HepG2 (cell line): ENCODE results near the gene SLC25A44. TPM values are rescaled to one million over a fixed set of nuclear protein-coding genes. Genes with fewer than 3 reads are reported as not detected.
A peak's percentile ranks its signal among the peaks of the same experiment; 100 is the strongest.

Experiments used
- ATAC-seq: fragments of 200-7000 bp; cut with Tn5 transposase; 3 replicates; pipeline ENCODE4 v1.9.1; 2020; ENCODE audit warnings: mild to moderate bottlenecking, moderate library complexity
- BruUV-seq: library from RNA; stranded (reverse); fragments of 400-500 nt; replicated peaks from 2 replicates; lab custom pipeline; 2021; lab: Mats Ljungman, UMichigan
- CTCF ChIA-PET: fragments of 300-600 bp; formaldehyde crosslinking; extraction: SDS; loops from one replicate; lab custom pipeline; 2021; ENCODE audit warnings: low total read pairs, inconsistent platforms, low intra/inter-chr PET ratio; lab: Yijun Ruan, JAX
- POLR2A ChIA-PET: fragments of 350-600 bp; sonication (Branson Sonifier 250); formaldehyde crosslinking; loops from one replicate; lab custom pipeline; 2020; ENCODE audit warnings: antibody characterized with exemption, inconsistent platforms; lab: Yijun Ruan, JAX
- DNase-seq: peaks from one replicate; pipeline ENCODE4 v3.0.0-alpha.2; 2015; ENCODE audit warnings: low spot score
- FAIRE-seq: peaks from 3 replicates; lab custom pipeline; 2011; peaks lifted over from hg19 to GRCh38; lab: Jason Lieb, UNC
- H2AFZ ChIP-seq: one replicate; pipeline ENCODE4 v1.6.1; 2011; ENCODE audit warnings: low read length, inconsistent platforms
- H3K27ac ChIP-seq: fragments of 300-600 bp; 3 replicates; pipeline ENCODE4 v1.8.0; 2011; ENCODE audit warnings: mixed run types, mild to moderate bottlenecking, mixed read lengths, low read length, inconsistent platforms; ENCODE audit not compliant: insufficient read depth; ENCODE audit errors: extremely low read length
- H3K27me3 ChIP-seq, 2 experiments: fragments of 200-600 bp in 1 of 2; 2 replicates in 1 of 2; 3 replicates in 1 of 2; pipeline versions ENCODE4 v1.6.0 to v1.8.0; 2011; ENCODE audit warnings: low read length in 2 of 2, mild to moderate bottlenecking in 2 of 2, moderate library complexity in 2 of 2, inconsistent platforms in 1 of 2; ENCODE audit not compliant: insufficient read depth in 2 of 2, control insufficient read depth in 1 of 2
- H3K36me3 ChIP-seq, 2 experiments: fragments of 200-600 bp in 1 of 2; replicated peaks in 1 of 2; 2 replicates in 1 of 2; 3 replicates in 1 of 2; pipeline versions ENCODE4 v1.5.1 to v1.8.0; 2011; ENCODE audit warnings: low read length in 2 of 2, inconsistent platforms in 1 of 2; ENCODE audit not compliant: insufficient read depth in 2 of 2, control insufficient read depth in 1 of 2
- H3K4me1 ChIP-seq: 2 replicates; pipeline ENCODE4 v1.5.1; 2012; ENCODE audit warnings: low read length, inconsistent platforms; ENCODE audit not compliant: insufficient read depth
- H3K4me2 ChIP-seq: 2 replicates; pipeline ENCODE4 v1.6.0; 2011; ENCODE audit warnings: low read depth, low read length, inconsistent platforms
- H3K4me3 ChIP-seq, 3 experiments: fragments of 200-600 bp in 1 of 3; sonication (generic), shearing (Covaris generic) in 1 of 3; replicated peaks in 1 of 3; 2 replicates each; pipeline ENCODE4 v1.5.1; 2011 to 2016; ENCODE audit warnings: low read length in 3 of 3, inconsistent platforms in 2 of 3, low read depth in 2 of 3, mild to moderate bottlenecking in 2 of 3, control low read depth in 1 of 3, mixed read lengths in 1 of 3; ENCODE audit not compliant: insufficient read depth in 1 of 3
- H3K79me2 ChIP-seq: one replicate; pipeline ENCODE4 v1.6.1; 2011; ENCODE audit warnings: low read length, inconsistent platforms; ENCODE audit not compliant: insufficient read depth
- H3K9ac ChIP-seq: 2 replicates; pipeline ENCODE4 v1.6.0; 2011; ENCODE audit warnings: mild to moderate bottlenecking, low read depth, low read length, inconsistent platforms; ENCODE audit not compliant: insufficient read depth
- H3K9me3 ChIP-seq: 2 replicates; pipeline ENCODE4 v1.5.1; 2012; ENCODE audit warnings: mild to moderate bottlenecking, low read length
- H4K20me1 ChIP-seq: 2 replicates; pipeline ENCODE4 v1.6.0; 2011; ENCODE audit warnings: inconsistent platforms, mild to moderate bottlenecking, low read length, moderate library complexity; ENCODE audit not compliant: insufficient read depth
- ARHGAP35 ChIP-seq: sonication (generic); formaldehyde crosslinking; IDR thresholded peaks from 2 replicates; pipeline ENCODE4 v1.9.0; 2022; ENCODE audit warnings: mild to moderate bottlenecking, inconsistent platforms, moderate library complexity, missing genetic modification reagents, borderline replicate concordance
- CHCHD3 ChIP-seq: sonication (generic); formaldehyde crosslinking; IDR thresholded peaks from 2 replicates; pipeline ENCODE4 v1.8.0; 2022; ENCODE audit warnings: mild to moderate bottlenecking, missing genetic modification reagents, moderate library complexity
- KDM4B ChIP-seq: sonication (generic); formaldehyde crosslinking; IDR thresholded peaks from 2 replicates; pipeline ENCODE4 v1.4.0; 2020; ENCODE audit warnings: missing genetic modification reagents
- MBD4 ChIP-seq: IDR thresholded peaks from 2 replicates; pipeline ENCODE4 v1.6.1; 2012; ENCODE audit warnings: low read length, inconsistent platforms, borderline replicate concordance
- PLRG1 ChIP-seq: fragments of 450-650 bp; conservative IDR thresholded peaks from 2 replicates; pipeline ENCODE4 v1.6.1; 2016
- TCF7L2 ChIP-seq: IDR thresholded peaks from 2 replicates; pipeline ENCODE4 v1.6.1; 2011; ENCODE audit warnings: mild to moderate bottlenecking, low read depth, low read length, moderate library complexity
- ZNF777 ChIP-seq: sonication (generic); formaldehyde crosslinking; IDR thresholded peaks from 2 replicates; pipeline ENCODE4 v1.4.0; 2020; ENCODE audit warnings: missing genetic modification reagents
- WGBS: methylation state at CpG from one replicate; pipeline ENCODE4 v1.1.6; 2017; ENCODE audit warnings: low lambda C conversion rate; 5-methylcytosine and 5-hydroxymethylcytosine counted together
- in situ Hi-C: cut with HindIII; loops from 2 replicates; pipeline ENCODE4 v1.10.0; 2017; ENCODE audit warnings: low pct_unique_long_range_greater_than_20kb; ENCODE audit not compliant: extremely low pct_ligation_motif_present
- intact Hi-C: fragments of 100-400 bp; cut with micrococcal nuclease; formaldehyde crosslinking; loops from one replicate; pipeline ENCODE4 v1.10.0; 2022; ENCODE audit not compliant: unreplicated experiment
- polyA plus RNA-seq, 8 experiments: library from polyadenylated mRNA; depleted of rRNA in 3 of 8; stranded (reverse) in 7 of 8; unstranded in 1 of 8; fragments of >200 nt; fragmentation: Illumina TruSeq in 4 of 8; extraction: Trizol in 4 of 8; gene quantifications; 2 replicates each; pipeline versions ENCODE4 v1.2.1 to v1.2.3, GENCODE V29; 2011 to 2016; ENCODE audit warnings: low read depth in 4 of 8, missing spikeins in 1 of 8, mixed read lengths in 1 of 8; ENCODE audit not compliant: insufficient read depth in 1 of 8
- total RNA-seq, 5 experiments: library from RNA; depleted of rRNA; stranded (reverse); fragments of >200 nt; fragmentation: Illumina TruSeq; extraction: Trizol; gene quantifications; 2 replicates each; pipeline ENCODE4 v1.2.3, GENCODE V29; 2016; ENCODE audit warnings: low read depth in 1 of 5
- TF ChIP-seq, protein P1 (sequence below): sonication (generic); formaldehyde crosslinking; IDR thresholded peaks from 2 replicates; pipeline ENCODE4 v1.4.0; 2020; ENCODE audit warnings: missing genetic modification reagents, borderline replicate concordance
- TF ChIP-seq, protein P2 (sequence below): sonication (generic); formaldehyde crosslinking; IDR thresholded peaks from 2 replicates; pipeline ENCODE4 v1.4.0; 2020; ENCODE audit warnings: missing genetic modification reagents

Gene SLC25A44
- total and polyA plus RNA-seq, 2 of the 13 experiments (the other 11 are each of a cell fraction or from before 2014, with no cell fraction given): 10.7 to 13.4 TPM

DNA sequence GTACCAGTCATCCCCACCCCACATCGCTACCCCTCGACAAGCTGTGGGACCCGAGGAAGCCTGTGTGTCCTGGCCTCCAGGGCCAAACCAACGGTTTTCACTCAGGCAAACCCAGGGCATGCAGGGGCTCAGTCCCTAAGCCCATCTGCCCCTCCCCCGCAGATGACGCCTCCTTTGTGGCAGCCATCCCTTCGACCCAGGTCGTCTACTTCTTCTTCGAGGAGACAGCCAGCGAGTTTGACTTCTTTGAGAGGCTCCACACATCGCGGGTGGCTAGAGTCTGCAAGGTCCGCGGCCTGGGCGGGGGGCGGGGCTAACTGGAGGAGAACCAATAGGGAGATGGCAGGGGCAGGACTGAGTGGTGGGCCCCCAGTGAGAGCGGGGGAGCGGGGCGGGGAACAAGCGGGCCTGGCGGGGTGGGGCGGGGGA, 33.1 kb upstream of the SLC25A44 start:
- no peak overlapping the region for H3K4me3 ChIP-seq
- in situ Hi-C loops (no loop called here), intact Hi-C loops (no loop called here)
- H3K9ac ChIP-seq: no peak overlapping the region
- H3K27ac ChIP-seq: no peak overlapping the region
- ChIA-PET CTCF (no interaction called here), POLR2A (no interaction called here)
- no peaks in the 10 kb centered on the region for H3K9me3 ChIP-seq
- no peaks in the 10 kb centered on the region for H3K36me3 ChIP-seq
- no peak overlapping the region for H3K4me2 ChIP-seq
- FAIRE-seq (no peak), DNase-seq (no peak), ATAC-seq (no peak)
- no peaks in the 10 kb centered on the region for H3K79me2 ChIP-seq
- H4K20me1 ChIP-seq: no peaks in the 10 kb centered on the region
- peaks cover 0 to 8% of the 10 kb centered on the region in 2 experiments; a peak in 1 of 5 replicates for H3K27me3 ChIP-seq
- no peak for TF ChIP-seq KDM4B
- TF ChIP-seq ARHGAP35: no peak
- TF ChIP-seq PLRG1: no peak
- TF ChIP-seq CHCHD3: no peak
- no peak for TF ChIP-seq TCF7L2
- TF ChIP-seq, protein P1, sequence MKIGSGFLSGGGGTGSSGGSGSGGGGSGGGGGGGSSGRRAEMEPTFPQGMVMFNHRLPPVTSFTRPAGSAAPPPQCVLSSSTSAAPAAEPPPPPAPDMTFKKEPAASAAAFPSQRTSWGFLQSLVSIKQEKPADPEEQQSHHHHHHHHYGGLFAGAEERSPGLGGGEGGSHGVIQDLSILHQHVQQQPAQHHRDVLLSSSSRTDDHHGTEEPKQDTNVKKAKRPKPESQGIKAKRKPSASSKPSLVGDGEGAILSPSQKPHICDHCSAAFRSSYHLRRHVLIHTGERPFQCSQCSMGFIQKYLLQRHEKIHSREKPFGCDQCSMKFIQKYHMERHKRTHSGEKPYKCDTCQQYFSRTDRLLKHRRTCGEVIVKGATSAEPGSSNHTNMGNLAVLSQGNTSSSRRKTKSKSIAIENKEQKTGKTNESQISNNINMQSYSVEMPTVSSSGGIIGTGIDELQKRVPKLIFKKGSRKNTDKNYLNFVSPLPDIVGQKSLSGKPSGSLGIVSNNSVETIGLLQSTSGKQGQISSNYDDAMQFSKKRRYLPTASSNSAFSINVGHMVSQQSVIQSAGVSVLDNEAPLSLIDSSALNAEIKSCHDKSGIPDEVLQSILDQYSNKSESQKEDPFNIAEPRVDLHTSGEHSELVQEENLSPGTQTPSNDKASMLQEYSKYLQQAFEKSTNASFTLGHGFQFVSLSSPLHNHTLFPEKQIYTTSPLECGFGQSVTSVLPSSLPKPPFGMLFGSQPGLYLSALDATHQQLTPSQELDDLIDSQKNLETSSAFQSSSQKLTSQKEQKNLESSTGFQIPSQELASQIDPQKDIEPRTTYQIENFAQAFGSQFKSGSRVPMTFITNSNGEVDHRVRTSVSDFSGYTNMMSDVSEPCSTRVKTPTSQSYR: peak; percentile 26; the same call in 1 of the 2 replicates
- TF ChIP-seq ZNF777 (CRISPR knock-in tag): no peak
- no peak for TF ChIP-seq MBD4
- TF ChIP-seq, protein P2, sequence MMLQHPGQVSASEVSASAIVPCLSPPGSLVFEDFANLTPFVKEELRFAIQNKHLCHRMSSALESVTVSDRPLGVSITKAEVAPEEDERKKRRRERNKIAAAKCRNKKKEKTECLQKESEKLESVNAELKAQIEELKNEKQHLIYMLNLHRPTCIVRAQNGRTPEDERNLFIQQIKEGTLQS (CRISPR knock-in tag): no peak
- BruUV-seq: no TSS peak
- no peak overlapping the region for H2AFZ ChIP-seq
- WGBS: 70% methylated on average over 22 of the region's 22 CpGs
- H3K4me1 ChIP-seq: peaks cover 32% of the 10 kb centered on the region
